Muscle of arm (tissue), 14 donors: ENCODE data around the gene MRPS23. TPM values are rescaled to one million over a fixed set of nuclear protein-coding genes. Genes with fewer than 3 reads are reported as not detected.

ENCODE experiments used
- DNase-seq: peaks from one replicate; pipeline ENCODE4 v3.0.0-alpha.2; 2013
- long read RNA-seq, 11 donors: transcript quantifications; one replicate each; lab custom pipeline, GENCODE V29; 2026
- polyA plus RNA-seq, 12 donors: library from polyadenylated mRNA; unstranded; fragments of 120-200 nt; gene quantifications; one replicate each; pipeline ENCODE4 v1.2.1, GENCODE V29; 2013; ENCODE audit not compliant: insufficient read length in 12 of 12

Gene MRPS23
- 10 to 100 TPM in 11 of 12 donors, not detected in 1; 23.4 to 42.0 (median 33.2) TPM for polyA plus RNA-seq
- long read RNA-seq, donor 1, full-length matches to known transcripts: 25 of 31 reads
- long read RNA-seq, donor 1, partial matches to known transcripts: 6 of 31 reads
- long read RNA-seq, donor 1, other reads (novel, unspliced or antisense): 0 of 31 reads
- long read RNA-seq, donor 2, full-length matches to known transcripts: 14 of 14 reads
- long read RNA-seq, donor 2, partial matches to known transcripts: 0 of 14 reads
- long read RNA-seq, donor 2, other reads (novel, unspliced or antisense): 0 of 14 reads
- long read RNA-seq, donor 3, full-length matches to known transcripts: 7 of 7 reads
- long read RNA-seq, donor 3, partial matches to known transcripts: 0 of 7 reads
- long read RNA-seq, donor 3, other reads (novel, unspliced or antisense): 0 of 7 reads
- long read RNA-seq, donor 4, full-length matches to known transcripts: 6 of 6 reads
- long read RNA-seq, donor 4, partial matches to known transcripts: 0 of 6 reads
- long read RNA-seq, donor 4, other reads (novel, unspliced or antisense): 0 of 6 reads
- long read RNA-seq, donor 5, full-length matches to known transcripts: 25 of 25 reads
- long read RNA-seq, donor 5, partial matches to known transcripts: 0 of 25 reads
- long read RNA-seq, donor 5, other reads (novel, unspliced or antisense): 0 of 25 reads
- long read RNA-seq, donor 6, full-length matches to known transcripts: 6 of 6 reads
- long read RNA-seq, donor 6, partial matches to known transcripts: 0 of 6 reads
- long read RNA-seq, donor 6, other reads (novel, unspliced or antisense): 0 of 6 reads
- long read RNA-seq, donor 7, full-length matches to known transcripts: 14 of 14 reads
- long read RNA-seq, donor 7, partial matches to known transcripts: 0 of 14 reads
- long read RNA-seq, donor 7, other reads (novel, unspliced or antisense): 0 of 14 reads
- long read RNA-seq, donor 8, full-length matches to known transcripts: 29 of 29 reads
- long read RNA-seq, donor 8, partial matches to known transcripts: 0 of 29 reads
- long read RNA-seq, donor 8, other reads (novel, unspliced or antisense): 0 of 29 reads
- long read RNA-seq, donor 9, full-length matches to known transcripts: 10 of 10 reads
- long read RNA-seq, donor 9, partial matches to known transcripts: 0 of 10 reads
- long read RNA-seq, donor 9, other reads (novel, unspliced or antisense): 0 of 10 reads
- long read RNA-seq, donor 10, full-length matches to known transcripts: 9 of 9 reads
- long read RNA-seq, donor 10, partial matches to known transcripts: 0 of 9 reads
- long read RNA-seq, donor 10, other reads (novel, unspliced or antisense): 0 of 9 reads
- long read RNA-seq, donor 11, full-length matches to known transcripts: 18 of 23 reads
- long read RNA-seq, donor 11, partial matches to known transcripts: 0 of 23 reads
- long read RNA-seq, donor 11, other reads (novel, unspliced or antisense): 5 of 23 reads

DNA sequence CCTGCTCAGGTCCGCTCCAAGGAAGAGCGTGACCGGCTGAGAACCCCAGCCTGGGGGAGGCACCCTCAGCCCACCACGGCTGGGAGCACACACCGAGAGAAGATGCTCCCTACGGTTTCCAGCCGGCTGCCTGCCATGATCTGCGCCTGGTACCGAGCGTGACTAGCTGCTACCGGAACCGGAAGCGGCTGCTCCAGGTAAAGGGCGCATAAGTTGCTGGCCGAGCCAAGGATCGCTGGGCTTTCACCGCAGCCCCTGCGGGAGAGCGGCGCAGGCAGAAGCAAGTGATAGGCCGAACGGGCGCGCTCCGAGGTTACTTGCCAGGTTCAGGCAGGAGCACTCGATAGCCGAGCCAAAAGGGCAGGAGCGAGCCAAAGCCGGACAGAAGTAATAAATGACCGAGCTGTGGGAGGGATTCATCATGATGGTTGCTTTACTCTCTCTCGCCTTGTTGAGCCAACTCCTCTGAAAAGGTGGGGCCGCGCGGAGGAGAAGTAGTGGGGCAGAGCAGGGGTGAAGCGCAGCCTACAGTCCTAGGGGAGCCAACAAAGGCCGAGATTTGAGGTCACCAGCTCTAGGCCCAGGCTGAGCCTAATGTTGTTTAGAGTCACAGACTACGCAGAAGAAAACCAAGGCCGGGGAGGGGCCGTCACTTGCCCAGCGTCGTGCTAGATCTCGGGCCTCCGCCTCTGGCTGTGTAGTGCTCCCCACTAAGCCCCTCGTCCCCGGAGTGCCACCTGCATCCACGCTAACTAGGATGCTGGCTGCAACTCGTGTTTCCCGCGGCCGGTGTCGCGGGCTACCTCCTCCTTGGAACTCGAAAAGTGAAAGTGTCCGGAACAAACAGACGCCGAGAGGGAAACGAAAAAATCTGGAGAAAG lies at the start of gene MRPS23:
MRPS23 (minus strand) TSS at position 171 of the 881 bp plus-strand sequence; CDS start at position 137, 34 bp downstream.
- peak; percentile 98 for DNase-seq

DNA sequence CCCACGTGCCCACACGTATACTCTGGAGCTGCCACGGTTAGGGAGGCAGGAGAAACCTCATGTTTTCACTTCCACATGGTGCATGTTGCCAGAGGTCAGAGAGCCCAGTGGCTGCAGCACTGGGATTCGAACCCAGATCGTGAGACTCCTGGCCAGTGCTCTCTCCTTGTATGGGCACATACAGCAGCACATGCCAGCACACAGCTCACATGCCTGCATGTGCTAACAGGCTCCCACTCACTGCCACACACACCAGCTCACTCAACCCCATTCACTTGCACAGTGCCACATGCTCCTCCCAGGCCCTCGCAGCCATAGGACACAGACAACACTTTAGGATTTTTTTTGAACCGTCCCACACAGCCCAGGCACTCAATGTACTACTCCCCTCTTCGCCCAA lies 49.5 kb upstream of the MRPS23 start:
- no peak for DNase-seq

DNA sequence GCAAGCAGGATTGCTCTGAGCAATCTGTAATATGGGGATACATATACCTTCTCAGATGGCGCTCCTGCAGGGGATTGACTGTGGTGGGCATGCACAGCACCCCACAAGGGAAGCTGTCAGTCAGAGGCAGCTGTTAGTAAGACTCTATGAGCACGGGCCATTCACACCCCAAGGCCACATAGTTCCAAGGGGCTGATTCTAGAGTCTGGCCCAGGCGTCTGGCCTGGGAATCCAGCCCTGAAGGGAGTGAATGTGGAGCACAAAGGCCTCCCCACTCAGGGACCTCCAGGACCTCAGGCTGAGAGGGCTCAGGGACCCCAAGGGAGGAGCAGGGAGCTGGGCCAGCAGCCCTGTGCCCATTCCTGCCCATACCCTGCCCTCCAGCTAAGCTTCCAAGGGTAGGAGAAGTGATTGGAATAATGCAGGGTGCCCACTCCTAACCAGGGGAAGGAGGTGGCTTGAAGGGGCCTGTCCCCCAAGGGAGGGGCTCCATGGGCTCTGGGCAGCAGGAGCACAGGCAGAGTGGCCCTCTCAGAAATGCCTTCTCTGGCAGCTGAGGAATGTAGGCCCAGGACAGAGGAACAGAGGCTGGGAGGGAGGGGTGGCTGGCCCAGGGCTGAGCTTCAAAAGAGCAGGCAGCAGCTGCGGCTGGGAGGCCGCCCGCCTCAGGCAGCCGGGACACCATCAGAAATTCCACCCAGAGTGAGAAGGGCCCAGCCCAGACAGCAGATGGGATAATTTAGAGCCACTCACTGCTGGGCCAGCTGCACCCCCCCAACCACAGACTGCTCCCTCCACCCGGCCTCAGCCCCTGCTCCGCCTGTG lies 48.9 kb upstream of the MRPS23 start:
- peak; percentile 89 for DNase-seq

DNA sequence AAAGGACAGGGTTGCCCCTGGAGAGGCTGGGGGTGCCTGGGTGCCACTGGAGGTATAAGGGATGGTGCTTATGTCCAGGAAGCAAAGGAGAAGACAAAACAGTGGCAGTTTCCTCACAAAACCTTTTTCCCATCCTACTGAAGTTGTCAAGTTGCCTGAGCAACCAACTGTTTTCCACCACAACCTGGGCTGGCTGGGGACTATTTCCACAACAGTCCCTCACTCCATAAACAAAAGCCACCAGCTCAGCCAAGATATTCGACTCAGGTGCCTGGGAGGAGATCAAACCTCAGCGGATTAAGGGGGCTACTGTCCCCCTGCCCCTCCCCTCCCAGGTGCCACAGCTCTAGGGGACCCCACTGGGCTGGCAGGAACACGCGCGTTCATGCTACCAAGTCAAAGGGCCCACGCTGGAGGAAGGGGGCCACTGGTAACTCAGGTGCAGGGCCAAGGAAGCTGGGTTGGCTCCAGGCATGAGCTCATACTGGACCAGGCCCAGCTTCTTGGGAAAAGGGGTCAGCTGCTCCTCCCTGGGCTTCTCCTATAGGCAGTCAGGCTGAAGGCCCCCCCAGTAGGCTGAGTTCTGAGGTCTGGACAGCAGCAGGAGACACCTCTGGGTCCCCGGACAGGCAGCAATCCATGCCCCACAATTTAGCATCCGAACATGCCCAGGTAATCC lies 45.7 kb upstream of the MRPS23 start:
- peak; percentile 83 for DNase-seq

DNA sequence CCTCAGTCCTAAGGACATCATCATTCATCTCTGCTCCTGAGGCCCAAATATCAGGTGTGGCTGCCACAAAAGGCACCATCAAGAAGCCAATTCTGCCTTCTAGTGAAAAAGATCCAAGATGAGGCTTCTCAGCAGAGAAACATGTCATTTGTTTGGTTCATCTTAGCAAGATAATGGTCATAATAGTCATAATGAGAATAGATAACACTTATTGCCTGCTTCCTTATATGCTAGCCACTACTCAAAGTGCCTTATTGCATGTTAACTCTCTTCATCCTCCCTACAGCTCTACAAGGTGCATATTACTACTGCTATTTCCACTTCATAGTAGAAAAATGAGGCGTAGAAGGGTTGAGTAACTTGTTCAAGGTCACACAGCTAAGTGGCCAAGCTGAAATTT lies 45.0 kb upstream of the MRPS23 start:
- DNase-seq: no peak

DNA sequence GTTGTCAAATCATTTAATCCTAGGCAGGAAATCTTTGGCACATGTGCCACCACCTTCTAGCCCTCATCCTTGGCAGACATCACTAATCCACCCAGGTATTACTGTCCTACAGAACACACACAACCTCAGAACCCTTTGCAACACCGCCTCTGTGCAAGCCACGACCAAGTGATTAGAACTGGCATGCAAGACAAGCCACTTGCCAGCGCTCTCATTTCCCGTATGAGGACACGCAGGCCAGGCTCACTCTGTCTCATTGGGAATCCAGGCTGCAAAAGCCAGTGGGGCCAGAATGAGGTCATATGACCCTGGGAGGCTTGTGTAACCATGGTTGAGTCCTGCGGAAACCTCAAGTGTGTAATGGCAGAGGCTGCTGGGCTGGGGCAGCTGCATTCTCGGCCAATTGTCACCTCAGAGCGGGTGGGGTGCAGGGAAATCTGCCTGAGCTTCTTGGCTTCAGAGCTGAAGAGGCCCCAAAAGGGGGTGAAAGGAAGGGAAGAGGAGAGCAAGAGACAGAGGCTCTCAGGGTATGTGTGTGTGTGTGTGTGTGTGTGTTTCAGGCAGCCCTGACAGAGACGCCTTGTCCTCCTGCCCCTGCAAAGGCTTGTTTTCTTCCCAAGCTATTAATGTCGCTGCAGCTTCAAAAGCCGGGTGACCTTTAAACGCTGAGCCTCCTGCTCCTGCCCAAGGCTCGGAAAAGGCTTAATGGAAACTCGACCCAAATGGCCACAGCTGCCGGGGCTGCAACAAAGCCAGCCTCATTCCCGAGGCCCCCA lies 43.2 kb upstream of the MRPS23 start:
- peak; percentile 93 for DNase-seq

DNA sequence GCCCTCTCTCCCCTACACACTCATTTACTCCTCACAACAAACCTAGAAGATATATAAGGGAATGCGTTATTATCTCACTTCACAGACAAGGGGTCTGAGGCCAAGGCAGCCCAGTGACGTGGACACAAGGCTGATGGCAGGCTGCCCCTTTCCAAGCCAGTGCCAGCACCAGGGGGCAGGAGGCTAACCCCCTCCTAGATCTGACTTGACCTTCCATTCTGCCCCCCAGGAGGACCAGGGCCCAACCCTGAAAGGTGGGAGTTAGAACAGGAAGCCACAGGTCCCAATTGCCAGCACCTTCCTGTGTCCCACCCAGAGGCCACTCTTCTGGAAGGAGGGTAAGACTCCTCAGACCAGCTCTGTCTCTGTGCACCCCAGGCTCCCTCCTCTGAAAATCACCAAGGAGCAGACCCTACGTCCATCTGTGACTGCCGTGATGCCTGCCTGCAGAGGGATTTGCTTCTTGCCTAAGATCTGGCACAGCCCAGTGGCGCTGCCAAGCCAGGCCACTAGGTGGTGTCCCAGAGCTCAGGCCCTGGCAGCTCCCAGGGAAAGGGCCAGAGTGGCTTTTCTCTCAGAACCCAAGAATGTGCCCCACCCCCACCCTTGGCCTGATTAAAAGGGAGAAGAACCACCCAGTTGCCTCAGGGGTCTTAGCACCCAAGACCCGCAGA lies 42.4 kb upstream of the MRPS23 start:
- DNase-seq: peak; percentile 86

DNA sequence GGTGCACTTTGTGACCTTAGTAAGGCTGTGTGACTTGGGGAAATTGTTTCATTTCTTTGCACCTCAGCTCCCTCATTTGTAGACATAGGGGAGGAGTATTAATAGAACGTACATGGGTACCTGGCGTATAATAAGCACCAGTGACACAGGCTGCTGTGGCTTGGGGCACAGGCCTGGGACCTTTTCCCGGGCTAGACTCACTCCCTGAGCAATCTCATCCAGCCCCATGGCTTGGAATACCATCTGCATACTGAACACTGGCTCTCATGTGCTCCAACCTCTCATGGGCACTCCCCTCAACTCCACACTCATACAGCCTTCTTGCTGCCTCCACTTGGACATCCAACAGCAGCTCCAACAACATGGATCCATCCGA lies 41.0 kb upstream of the MRPS23 start:
- no peak for DNase-seq

DNA sequence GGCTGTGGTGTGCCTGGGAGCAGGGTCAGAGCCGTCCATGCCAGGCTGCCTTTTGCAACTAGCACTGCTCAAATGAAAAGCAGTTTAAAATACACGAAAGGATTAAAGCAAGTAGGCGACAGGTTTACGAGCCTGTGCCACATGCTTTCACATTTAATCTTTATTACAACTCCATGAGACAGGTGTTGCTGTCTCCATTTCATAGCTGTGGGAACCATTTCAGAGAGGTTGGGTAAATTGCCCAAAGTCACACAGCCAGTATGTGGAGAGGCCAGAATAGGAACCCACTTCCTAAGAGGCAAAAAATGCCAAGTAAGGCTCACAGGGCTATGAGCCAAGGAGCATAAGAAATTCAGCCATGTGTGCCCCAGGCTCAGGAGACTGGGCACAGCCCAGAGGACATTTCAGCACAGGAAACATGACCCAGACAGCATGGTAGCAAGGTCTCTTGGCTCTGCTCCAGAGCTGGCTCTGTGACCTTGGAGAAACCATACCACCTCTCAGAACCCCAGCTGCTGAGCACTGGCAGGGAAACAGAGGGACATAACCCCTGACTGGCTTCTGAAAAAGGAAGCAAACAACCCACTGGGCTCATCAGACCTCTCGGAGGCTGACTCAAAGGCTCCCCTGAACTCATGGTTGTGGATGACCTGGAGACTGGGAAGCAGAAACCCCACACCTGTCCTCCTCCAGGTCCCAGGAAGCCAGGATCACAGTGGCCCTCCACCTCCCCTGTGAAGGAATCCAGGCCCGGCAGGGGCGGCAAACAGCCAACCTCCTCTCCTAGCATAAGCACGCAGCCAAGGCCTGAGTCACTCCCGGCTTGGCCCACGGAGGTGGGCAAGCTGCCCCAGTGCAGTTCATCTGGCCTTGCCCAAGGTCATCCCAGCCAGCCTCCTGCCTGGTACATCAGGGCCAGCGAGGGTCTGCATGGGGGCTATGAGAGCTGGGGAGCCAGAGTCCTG lies 40.3 kb upstream of the MRPS23 start:
- no peak for DNase-seq

DNA sequence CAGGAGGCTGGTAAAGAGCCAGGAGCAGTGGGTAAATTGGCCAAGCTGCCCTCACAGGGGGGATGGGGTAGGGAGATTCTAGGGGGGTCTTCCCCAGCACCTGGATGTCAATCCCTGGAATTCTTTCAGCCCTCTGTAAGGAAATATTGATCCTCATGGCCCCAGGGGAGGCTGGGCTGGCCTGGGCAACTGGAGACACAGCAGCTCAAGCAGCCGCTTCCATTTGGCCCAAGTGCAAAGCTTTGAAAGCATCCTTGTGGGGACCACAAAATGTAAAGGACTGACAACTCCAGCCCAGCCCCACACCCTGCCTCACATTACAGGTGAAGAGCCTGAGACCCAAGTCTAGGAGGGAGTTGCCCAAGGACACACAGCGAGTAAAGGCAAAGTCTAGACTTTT lies 39.4 kb upstream of the MRPS23 start:
- DNase-seq: no peak

DNA sequence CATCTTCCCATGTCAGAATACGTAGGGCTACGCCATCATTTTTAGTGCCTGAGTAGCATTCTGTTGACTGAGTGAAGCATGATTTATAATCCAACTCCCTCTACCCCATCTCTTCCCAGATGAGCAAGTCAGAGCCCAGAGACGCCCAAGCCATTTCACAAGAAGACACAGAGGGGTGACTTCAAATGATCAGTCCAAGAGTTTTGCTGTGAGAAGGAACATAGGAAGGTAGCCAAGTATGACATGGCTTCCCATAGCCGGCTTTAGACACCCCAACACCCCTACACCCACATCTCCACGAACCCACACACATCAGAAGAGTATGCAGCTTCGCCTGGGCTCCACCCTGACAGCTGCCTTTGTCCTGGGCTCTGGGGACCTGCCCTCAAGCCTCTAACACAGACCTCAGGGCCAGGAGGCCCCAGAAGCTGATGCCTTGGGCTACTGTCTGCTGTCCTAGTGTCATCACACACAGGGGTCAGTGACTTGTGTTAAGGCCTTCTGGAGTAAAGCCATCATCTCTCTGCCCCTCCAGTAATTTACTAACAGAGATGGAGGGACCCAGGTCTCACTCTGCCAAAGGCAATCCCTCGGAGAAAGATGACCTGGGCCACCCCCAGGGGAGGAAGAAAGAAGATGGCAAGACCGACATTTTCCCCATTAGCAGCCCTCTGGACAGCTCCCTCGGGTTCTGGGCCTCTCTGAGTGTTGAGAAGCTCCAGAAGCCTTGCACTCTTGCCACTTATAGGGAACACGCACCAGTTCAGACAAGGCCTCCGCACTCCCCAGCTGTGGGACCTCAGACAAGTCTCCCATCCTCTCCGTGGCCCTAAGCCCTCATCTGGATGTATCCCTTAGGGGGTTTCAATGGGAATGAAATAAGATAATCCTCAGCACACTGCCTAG lies 38.7 kb upstream of the MRPS23 start:
- DNase-seq: no peak

DNA sequence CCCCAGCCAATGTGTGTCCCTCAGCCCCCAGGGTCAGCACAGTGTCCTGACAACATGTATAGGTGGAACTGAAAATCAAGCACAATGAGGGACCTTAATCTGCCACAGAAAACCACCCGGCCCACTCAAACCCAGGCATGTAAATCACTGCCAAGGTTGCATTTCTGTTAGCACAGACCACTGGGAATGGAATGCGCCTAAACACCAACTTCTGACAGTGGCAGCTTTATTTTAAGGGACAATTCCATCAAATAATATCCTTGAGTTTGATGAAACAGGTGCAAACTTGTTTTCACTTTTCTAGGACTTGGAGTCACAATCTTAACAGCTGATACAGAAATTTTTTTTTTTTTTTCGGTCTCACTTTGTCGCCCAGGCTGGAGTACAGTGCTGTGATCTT lies 37.3 kb upstream of the MRPS23 start:
- no peak for DNase-seq

DNA sequence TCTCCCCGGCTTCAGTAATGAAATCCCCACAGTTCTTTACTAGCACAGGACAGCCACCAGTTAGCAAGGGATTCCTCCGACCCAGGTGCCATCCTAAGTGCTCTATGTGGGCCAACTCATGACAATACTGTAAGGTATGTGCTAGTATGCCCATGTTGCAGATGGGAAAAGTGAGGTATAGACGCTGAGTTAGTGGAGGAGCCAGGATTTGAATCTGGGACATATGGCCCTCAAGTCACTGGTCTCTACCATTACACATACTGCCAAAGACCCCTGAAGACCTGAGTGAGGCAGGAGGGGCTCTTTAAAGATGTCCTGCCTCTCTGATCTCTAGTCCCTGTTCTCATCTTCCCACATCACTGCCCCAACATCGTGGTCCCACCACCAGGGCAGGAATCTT lies 36.2 kb upstream of the MRPS23 start:
- DNase-seq: no peak

DNA sequence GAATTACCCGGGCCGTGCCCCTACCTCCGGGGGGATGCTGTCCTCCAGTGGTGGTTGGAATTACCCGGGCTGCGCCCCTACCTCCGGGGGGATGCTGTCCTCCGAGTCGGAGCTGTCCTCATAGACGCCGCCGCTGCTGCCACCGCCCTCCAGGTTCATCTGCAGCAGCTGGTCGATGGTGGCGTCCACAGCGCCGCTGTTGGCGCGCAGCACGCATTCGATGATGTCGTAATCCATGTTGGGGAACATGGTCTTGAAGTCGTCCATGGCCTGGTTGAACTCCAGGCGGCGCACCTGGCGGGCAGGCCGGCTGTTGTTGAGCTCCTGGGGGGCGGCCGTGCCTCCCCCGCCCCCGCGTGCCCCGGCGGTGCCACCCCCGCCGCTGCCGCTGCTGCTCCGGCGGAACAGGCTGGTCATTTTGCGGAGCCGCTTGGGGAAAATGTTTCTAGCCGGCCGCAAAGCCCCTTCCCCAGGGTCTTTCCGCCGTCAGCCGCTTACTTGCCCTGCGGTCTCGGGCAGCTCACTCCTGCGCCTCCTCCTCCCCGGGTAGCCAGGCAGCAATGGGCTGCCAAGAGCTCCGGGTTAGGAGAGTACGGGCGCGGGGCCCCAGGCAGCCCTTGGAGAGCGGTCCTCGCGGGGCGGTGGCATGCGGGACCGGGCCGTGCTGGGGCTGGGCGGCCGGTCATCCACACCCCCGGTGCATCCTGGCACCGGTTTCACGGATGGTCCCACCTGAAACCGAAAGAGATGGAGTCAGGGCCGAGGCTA lies 35.5 kb upstream of the MRPS23 start:
- no peak for DNase-seq
